Right renal cortex interstitium (tissue), 3 donors: Measurements from ENCODE around the gene DNAJB5. TPM values are rescaled to one million over a fixed set of nuclear protein-coding genes. Genes with fewer than 3 reads are reported as not detected.

Experiments
- DNase-seq, 3 donors: peaks; one replicate each; pipeline ENCODE4 v3.0.0-alpha.2; 2013; ENCODE audit warnings: low read depth in 3 of 3, low spot score in 2 of 3
- polyA plus RNA-seq, 3 donors: library from polyadenylated mRNA; unstranded; fragments of 120-200 nt; gene quantifications; one replicate each; pipeline ENCODE4 v1.2.1, GENCODE V29; 2013; ENCODE audit not compliant: insufficient read length in 3 of 3

DNAJB5 gene
- polyA plus RNA-seq, 3 donors = 10.3 to 11.7 (median 10.8) TPM

DNA sequence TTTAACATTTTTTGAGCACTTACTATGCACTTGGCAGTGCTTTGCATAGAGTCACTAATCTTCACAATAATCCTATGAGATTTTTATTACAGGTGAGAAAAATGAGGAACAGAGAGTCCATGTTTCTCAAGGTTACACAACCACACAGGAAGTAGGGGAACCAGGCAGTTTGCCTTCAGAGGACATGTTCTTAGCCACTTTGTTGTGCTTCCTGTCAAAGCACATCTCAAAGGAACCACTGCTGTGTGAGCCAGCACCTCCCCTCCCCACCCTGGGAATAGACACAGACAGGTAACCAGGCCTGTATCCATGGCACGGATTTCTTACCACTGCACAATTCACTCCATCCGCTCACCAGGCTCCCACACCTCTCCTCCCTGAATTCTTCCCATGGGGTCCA, 6.3 kb upstream of the DNAJB5 start:
- no peak for DNase-seq

DNA sequence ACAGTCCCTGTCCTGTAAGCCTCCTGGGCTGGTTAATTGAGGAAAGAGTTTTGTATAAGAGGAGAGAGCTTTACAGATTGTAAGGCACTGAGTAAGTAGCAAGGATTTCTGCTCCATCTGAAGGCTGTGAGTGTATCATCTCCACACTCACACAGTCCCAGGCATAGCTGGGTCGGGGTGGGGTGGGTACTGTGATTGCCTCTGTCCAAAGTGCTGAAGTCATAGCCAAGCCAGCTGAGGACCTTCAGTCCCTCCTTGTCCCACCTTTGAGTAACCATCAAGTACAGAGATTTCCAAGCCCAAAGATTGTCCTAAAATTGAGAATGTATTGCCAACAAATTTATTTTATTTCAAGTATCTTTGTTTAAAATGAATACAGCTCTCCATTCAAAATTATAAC, 5.5 kb upstream of the DNAJB5 start:
- DNase-seq = peak in 1 of 3 donors; percentile 72

DNA sequence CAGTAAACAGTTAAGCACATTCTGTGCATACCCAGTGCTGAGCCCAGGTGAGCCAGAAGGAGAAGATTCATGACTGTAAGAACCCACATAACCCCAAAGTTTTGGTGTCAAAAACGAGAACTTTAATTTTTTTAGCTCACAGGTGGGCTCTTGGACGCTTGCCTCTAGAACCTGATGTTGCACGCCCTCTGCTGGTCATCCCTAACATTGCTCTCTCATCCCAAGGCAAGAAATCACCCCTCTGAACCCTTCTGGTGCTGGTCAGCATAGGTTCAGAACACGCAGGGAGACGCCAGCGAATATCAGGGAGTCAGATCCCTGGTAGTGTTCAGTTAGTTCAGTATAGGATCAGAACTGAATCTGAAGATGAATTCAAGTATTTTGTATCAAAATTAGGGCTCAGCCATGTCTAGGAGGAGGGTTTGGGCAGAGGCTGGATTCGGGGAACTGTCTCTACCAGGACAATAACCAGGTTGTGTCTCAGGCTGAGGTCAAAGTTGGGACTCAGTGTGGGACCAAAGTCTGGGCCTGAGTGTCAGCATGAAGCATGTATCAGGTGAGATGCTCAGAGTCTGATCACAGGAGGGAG, 4.1 kb upstream of the DNAJB5 start:
- no peak for DNase-seq

DNA sequence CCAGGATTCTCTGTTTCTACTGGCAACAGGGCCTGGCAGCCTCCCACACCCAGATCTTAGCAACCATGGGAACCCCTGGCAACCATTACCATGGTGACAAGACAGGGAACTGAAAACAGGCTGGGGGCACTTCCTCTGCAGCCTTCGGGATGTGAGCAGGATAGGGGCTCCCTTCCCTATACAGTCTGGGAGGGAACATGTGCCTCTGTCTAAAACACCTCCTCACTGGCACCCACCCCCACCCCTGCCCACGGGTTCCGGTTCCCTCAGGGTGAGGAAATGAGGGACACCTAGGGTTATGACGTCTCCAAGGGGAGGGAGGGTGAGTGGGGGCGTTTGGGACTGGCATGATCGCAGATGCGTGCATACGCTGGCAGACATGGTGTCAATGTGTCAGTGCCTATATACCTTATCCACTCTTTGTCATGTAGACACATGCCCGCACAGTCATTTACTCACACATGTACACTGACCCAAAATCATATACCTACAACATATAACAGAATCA, 3.0 kb upstream of the DNAJB5 start:
- DNase-seq = no peak

DNA sequence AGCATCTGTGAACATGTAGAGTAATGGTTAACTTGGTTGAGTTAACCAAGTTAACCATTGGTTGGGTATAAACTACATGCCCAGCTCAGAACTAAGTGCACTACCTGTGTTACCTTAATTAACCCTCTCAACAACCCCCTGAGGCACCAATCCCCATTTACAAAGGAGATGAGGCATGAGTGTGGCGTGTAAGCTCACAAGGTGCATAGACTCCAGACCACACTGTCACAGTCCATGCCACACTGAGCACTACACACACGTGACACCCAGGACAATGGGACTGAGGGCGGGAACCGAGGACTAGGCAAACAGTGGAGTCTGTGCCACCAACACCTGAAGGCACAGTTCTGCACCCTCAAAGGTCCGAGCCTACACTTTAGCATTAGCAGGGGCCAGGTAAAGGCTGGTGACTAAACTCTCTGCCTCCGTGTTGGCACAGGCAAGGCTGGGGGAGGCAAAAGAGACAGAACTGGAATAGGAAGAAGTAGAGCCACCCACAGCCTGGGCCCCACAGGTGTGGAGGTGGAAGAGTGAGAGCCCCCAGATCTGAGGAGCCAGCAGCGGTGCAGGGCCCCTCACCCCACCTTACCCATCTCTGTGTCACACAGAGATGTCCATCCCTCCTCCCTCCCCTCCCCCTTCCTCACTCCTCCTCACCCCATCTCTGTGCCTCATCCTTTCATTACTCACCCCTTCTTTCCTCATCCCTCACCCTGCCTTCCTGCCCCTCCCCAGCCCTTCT, 2.2 kb upstream of the DNAJB5 start:
- no peak for DNase-seq

DNA sequence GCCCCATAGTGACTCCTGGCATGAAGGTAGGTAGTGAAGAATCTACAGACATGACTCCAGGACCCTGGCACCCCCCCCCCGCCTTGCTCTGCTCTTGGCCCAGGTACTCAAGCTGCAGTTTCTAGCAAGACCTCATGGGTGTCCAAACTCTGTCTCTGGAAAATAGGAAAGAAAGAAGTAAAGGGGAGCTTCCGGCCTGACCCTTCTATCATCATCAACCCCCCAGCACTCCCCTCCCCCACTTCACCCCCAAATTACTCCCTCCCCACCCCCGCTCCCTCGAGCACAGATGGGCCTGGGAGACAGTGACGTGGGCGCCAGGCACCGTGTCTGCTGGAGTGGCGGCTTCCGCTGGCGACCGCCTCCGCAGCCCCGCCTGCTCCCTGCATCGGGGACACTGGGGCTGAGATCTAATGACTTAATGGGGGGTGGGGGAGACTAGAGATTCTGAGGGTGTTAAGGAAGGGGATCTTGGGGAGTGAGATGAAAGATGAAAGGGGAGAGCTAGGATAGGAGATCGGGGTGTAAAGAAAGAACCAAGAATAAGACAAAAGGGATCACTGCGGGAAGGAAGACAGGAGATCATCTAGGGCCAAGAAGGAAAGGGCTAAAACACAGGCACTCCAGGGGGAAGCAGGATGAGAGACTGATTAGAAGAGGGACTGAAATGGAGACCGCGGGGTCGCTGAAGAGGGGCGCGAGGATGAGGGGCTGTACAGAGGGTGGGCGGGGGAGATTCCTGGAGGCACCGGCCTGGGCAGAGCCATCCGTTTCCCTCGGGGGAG, 1.1 kb upstream of the DNAJB5 start:
- no peak for DNase-seq

DNA sequence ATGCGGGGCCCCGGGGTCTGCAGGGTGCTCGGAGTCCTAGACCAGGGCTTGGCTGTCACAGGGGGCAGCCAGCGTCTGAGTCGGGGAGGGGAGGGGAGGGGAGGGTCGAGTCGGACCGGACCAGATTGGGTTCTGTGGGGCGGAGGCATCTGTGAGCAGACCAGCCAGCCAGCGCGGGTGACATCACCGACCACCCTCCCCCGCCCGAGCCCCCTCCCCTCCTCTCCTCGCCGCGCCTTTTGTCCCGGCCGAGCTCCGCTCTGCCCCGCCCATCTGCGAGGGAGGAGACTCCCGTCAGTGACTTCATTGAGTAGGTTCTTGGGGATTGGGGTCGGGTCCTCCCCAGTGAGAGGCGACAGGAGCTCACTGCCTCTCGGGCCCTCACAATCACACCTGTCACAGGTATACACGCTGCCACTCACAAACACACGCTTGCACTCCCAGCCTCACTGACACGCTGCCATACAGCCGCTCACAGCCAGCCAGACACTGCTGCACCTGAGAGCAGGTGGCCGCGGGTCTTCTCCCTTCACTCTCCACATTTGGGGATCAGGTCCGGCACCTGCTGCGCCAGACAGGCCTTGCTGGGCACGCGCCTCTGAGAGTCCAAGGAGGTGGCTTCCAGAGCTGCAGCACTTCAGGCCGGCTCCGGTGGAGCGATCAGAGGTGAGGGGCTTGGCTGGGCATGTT, 546 bp downstream of the DNAJB5 start:
- DNase-seq = no peak

DNA sequence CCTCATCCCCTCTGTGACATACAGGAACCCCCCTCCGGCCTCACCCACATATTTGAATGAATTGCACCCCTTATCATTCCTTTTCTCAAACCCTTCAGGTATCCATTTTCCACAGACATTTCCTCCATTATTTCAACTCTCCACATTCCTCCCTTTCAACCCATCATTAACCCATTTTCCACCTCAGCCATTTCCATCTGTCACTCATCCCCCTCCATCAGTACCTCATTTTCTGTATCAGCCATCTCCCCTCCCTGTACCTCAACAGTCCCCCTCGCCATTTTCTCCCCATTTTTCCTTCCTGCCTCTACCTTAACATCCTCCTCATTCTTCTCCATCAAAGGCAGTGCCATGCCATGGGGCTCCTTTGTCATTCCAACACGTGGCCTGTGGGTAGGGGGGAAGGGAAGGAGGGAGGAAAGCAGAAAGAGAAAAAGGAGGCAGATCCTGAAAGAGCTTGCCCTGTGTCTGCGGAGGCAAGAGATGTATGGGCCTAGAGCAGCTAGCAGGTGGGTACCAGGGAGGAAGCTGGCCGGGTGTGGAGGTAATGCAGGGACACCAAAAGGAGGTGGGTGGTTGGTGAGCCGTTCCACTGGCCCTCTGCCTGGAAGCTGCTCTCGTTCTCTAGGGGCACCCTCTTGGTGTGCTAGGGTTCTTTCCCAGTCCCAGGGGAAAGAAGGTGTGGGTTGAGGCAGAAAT, 1.5 kb downstream of the DNAJB5 start:
- DNase-seq = no peak

DNA sequence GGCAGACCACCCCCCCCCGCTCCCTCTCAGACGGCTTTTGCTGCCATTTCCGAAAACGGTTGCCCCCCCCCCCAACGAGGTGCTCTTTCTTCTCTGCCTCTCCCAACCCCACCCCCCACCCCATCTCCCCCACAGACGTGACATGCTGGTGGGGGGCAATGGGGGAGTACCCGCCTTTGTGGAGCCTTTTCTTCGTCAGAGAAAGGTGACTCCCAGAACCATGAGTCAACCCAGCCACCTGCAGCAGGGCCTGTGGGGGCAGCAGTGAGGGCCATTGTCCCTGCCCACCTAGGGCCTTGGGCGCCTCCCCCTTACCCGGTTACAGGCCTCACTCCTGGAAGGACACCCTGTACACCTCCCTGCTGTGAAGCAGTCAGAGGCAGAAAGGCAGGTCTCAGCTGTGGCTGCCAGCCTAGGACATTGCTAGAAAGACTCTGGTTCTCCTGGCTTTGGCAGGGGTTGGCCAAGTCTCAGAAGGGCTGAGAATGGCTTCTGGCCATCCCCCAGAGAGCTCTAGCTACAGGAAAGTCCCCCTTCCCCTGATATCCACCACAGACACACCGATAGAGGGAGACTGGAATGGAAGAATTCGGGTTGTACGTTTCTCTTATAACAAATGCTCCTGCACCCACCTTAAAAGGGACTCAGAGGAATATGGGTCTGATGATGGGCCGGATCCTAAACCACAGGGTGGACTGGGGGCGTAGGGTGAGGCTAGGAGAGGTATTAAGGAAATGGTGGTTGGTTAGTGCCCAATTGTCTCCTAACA, 2.2 kb downstream of the DNAJB5 start:
- no peak for DNase-seq

DNA sequence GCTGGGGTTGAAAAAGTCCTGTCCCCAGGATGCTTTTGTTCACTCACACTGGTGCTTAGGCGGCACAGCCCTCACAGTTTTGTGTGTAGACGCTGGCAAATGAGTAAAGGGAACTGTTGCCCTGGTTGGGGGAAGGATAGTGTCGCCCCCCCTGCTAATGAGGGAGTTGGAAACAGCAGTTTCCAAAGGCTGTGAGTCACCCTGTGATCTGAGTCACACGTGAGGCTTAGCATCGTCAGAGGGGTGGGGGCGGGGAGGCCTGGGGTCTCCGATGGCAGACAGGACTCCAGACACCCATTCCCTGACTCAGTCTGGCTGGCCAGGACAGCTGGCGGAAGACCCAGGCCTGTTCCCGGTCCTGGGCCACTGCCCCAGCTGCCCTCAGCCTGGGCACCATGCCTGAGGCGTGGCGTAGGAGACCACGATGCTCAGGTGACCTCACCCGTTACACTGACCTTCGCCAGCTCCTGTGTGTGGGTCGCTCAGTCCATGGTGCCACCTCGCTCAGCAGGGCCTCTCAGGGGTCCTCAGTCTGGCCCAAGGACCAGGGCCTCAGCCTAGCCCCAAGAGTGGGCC, 2.9 kb downstream of the DNAJB5 start:
- DNase-seq = no peak

DNA sequence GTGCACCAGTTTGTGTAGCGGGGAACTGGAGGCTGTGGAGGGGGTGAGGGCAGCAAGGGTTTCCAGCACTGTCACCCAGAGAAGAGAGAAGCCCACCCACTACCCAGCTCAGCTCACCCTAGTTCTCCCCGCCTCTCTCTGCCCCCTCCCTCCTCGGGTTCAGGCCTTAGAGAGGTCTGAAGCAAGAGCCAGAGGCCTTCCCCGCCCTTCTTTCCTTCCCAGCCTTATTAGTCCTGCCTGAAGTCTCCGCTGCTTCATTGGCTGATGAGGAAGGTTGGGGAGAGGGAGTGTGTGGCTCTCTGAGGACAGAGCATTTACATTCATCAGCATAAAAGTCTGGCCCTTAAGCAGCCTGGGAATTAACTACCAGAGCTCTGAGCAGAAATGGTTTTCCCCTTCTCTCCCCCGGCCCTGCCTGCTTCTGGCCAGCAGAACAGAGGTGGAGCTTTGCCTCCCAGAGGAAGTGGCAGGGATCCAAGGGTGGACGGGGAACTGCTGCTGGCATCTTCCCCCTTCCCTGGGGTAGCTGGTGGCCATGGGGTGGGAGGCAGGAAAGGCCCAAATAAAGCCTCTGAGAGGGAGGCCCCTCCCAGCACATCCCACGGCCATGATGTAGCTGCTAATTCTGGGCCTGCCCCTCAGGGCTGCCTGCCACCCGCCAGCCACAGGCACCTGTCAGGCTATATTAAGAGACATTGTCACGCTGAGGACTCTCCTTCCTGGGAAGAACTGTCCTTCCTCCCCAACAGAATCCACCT, 4.1 kb downstream of the DNAJB5 start:
- DNase-seq = no peak

DNA sequence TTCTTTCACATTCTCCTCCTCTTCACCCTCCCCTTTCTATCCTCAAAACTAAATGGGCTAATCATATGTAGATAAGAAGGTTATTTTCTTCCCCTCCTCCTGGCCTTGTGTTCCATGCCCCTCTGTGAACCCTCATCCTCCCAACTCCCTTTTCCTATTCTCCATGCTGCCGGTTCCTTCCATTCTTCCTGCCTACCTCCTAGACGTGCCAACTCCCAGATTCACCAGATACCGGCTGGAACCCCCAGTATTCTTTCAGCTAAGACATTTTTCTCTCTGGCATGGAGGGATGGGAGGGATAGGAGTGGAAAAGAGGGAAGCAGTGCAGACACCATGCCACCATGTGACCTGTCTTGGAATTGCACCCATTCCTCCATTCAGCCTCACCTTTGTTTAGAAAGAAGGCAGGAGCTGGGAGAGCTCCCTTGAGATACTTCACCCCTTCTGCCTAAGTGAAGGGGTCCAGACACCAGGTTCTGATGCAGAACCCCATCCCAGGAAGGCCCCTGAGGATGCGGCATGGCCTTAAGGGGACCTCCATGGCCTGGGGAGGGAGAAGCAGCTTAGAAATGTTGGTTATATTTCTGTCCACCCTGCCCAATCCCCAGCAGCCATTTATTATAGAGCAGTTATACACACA, 4.8 kb downstream of the DNAJB5 start:
- DNase-seq = no peak

DNA sequence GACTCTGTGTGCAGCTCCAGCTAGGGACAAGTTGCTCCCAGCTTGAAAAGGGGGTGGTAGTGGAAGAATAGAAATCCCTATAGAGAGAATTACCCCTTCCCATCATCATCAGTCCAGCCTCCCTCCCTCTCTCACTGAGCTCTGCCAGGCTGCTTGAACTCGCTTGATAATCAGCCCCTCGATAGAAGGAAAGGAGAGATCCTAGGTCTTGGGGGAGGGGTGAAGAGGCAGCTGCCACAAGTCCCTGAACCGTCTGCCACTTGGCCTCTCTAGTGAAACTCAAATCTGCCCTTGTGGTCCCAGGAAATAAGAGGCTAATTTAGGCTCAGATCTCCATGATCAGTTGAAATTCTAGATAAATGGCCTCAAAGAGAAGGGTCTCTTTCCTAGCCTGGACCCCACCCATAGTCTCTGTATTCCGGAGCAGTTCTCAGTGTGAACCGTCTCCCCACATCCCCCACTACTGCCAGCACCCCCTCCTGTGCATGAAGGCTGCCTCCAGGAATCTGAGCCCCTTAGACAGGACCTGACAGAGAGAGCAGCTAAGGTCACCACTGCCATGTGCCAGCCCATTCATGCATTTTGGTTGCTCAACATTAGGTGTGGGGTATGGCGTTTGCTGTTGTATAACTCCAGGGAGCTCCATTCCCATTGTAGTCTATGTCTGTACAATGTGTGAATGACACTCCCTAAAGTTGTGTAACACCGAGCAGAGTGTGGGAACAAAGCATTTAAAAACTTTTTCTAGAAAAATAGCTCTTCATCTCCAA, 5.5 kb downstream of the DNAJB5 start:
- DNase-seq = no peak

DNA sequence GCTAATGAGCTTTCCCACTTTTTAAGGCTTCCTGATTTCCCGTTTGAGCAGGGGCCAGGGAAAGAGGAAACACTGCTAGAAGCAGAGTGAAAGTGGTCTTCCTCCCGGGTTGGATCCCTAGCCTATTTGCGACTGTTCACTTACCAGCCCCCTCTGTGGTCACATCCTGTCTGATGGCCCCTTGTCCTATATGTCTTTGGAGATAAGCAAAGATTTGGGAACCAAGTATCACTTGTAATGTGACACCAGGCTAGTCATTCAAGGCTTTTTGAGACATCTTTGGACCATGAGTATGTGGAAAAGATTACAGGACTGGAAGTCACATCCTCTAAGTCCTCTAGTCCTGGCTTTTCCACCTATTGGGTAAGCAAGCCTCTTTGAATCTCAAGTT, 6.1 kb downstream of the DNAJB5 start:
- no peak for DNase-seq

DNA sequence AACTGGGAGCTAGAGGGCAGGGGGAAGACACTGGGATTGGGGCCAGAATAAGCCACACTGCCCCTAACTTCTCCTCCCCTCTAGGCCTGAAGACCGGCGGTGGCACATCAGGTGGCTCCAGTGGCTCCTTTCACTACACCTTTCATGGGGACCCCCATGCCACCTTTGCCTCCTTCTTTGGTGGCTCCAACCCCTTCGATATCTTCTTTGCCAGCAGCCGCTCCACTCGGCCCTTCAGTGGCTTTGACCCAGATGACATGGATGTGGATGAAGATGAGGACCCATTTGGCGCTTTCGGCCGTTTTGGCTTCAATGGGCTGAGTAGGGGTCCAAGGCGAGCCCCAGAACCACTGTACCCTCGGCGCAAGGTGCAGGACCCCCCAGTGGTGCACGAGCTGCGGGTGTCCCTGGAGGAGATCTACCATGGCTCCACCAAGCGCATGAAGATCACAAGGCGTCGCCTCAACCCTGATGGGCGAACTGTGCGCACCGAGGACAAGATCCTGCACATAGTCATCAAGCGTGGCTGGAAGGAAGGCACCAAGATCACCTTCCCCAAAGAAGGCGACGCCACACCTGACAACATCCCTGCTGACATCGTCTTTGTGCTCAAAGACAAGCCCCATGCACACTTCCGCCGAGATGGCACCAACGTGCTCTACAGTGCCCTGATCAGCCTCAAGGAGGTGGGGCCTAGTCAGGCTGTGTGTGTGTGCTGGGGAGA, 6.8 kb downstream of the DNAJB5 start:
- no peak for DNase-seq

DNA sequence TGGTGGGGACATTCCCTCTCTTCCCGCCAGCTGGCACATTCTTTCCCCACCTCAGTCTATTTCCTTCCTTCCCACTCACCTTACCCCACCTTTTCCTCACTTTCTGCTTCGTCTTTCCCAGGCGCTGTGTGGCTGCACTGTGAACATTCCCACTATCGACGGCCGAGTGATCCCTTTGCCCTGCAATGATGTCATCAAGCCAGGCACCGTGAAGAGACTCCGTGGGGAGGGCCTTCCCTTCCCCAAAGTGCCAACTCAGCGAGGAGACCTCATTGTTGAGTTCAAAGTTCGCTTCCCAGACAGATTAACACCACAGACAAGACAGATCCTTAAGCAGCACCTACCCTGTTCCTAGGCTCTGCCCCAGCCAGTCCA, 7.3 kb downstream of the DNAJB5 start:
- no peak for DNase-seq

DNA sequence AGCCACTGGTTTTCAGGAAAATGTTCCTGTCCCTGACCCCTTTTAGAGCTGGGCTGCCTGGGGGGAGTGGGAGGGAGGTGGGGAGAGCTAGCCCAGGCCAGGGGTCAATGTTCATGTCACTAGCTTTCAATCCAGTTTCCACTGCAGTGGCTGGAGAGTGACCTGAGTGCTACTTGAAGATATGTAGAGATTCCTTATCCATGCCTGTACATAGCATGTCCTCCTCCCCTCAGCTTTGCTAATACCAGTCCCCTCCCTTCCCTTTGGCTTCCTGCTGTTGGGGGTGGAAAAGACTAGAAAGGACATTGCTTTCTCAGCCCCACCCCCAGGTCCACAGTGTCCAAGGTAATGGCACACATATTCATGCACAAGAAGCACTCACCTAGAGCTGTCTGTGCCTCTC, 7.8 kb downstream of the DNAJB5 start:
- DNase-seq = no peak
